ENCODE data around the gene ERGIC2. TPM values are rescaled to one million over a fixed set of nuclear protein-coding genes. Genes with fewer than 3 reads are reported as not detected.
A peak's percentile ranks its signal among the peaks of the same experiment; 100 is the strongest.

Gene ERGIC2
- polyA plus RNA-seq, 3 donors = 5.9 to 59.0 (median 52.7) TPM

DNA sequence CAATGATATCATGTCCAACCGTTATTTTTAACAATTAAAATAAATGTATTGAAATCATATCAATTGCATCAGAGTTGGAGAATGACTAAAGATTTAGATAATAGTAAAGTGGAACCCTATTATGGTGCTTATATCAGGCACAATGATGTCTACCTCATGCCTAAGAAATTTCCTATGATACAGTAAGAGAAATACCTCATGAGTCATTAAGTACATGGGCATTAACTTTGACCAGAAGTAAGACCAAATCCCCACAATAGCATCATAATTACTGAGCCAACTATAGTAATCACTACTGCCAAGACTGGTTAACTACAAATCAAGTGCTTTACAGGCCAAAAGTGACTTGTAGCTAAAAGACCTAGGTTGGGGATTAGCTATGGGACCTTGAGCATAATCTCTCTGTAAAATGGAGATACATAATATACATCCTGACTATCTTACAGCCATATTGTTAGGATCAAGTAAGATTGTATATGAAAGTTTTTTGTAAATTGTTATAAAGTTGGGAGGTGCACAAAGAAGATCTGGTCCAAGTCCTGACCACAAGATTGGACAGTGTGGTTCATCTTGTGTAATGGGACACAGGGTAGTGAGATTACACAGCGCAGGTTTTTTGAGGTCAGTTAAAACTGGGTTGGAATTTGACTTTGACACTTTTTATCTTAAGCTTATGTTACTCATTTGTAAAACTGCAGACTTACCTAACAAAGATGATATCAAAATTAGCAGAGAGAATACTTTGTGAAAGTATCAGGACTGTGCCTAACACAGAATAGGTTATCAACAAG lies 60.5 kb downstream of the ERGIC2 start:
- no peaks in the 10 kb centered on the region for H3K27me3 ChIP-seq (ENCODE audit: control insufficient read depth in 2 of 2, insufficient read depth in 2 of 2, low read length in 2 of 2)
- no peaks in the 10 kb centered on the region for H3K79me2 ChIP-seq (ENCODE audit: insufficient read depth, low read length)
- no peaks in the 10 kb centered on the region for H3K27me3 Mint-ChIP-seq (ENCODE audit: low read depth in 3 of 3)
- no peak overlapping the region for H3K4me3 Mint-ChIP-seq
- WGBS (ENCODE audit: insufficient coverage) = no CpG with 5 or more reads among the region's 2 CpGs
- H4K20me1 ChIP-seq (ENCODE audit: insufficient read depth, low read length) = no peaks in the 10 kb centered on the region
- H3K4me1 ChIP-seq (ENCODE audit: control insufficient read depth in 1 of 2, insufficient read depth in 2 of 2, low read length in 2 of 2) = no peaks in the 10 kb centered on the region
- DNase-seq = no peak
- intact Hi-C loops (cut with micrococcal nuclease) = no loop called here
- peaks cover 55 to 64% of the 10 kb centered on the region in 2 donors for H3K36me3 Mint-ChIP-seq
- H3K36me3 ChIP-seq (replicated peaks in 1 of 2; ENCODE audit: control insufficient read depth in 1 of 2, insufficient read depth in 2 of 2, low read length in 2 of 2) = peaks cover 14 to 57% of the 10 kb centered on the region in 2 donors
- no peak overlapping the region for H3K4me2 ChIP-seq (replicated peaks; ENCODE audit: extremely low read depth, low read length, poor library complexity, severe bottlenecking)
- peaks cover 3 to 23% (median 17%) of the 10 kb centered on the region in 7 donors for H3K9me3 Mint-ChIP-seq
- TF ChIP-seq, protein P1, sequence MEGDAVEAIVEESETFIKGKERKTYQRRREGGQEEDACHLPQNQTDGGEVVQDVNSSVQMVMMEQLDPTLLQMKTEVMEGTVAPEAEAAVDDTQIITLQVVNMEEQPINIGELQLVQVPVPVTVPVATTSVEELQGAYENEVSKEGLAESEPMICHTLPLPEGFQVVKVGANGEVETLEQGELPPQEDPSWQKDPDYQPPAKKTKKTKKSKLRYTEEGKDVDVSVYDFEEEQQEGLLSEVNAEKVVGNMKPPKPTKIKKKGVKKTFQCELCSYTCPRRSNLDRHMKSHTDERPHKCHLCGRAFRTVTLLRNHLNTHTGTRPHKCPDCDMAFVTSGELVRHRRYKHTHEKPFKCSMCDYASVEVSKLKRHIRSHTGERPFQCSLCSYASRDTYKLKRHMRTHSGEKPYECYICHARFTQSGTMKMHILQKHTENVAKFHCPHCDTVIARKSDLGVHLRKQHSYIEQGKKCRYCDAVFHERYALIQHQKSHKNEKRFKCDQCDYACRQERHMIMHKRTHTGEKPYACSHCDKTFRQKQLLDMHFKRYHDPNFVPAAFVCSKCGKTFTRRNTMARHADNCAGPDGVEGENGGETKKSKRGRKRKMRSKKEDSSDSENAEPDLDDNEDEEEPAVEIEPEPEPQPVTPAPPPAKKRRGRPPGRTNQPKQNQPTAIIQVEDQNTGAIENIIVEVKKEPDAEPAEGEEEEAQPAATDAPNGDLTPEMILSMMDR (IDR thresholded peaks at IDR 0.05) = no peak
- peak overlapping the region in 1 of 7 donors; percentile 6 for H3K27ac Mint-ChIP-seq
- H3K4me3 ChIP-seq (replicated peaks in 1 of 3; ENCODE audit: low read depth in 2 of 3, low read length in 3 of 3) = no peak overlapping the region
- no peak overlapping the region for H2AFZ ChIP-seq (ENCODE audit: insufficient read depth, low read depth, low read length, poor library complexity, severe bottlenecking)
- H3K4me1 Mint-ChIP-seq = peaks cover 7% of the 10 kb centered on the region
- H3K9me3 ChIP-seq (replicated peaks in 1 of 2; ENCODE audit: control insufficient read depth in 1 of 2, insufficient read depth in 1 of 2, low read length in 2 of 2) = peaks cover 8 to 11% of the 10 kb centered on the region in 2 donors
- H3K27ac ChIP-seq (ENCODE audit: low read depth in 1 of 2, low read length in 2 of 2) = no peak overlapping the region
- no peak overlapping the region for H3K9ac ChIP-seq (ENCODE audit: insufficient read depth, low read length, poor library complexity, severe bottlenecking)

DNA sequence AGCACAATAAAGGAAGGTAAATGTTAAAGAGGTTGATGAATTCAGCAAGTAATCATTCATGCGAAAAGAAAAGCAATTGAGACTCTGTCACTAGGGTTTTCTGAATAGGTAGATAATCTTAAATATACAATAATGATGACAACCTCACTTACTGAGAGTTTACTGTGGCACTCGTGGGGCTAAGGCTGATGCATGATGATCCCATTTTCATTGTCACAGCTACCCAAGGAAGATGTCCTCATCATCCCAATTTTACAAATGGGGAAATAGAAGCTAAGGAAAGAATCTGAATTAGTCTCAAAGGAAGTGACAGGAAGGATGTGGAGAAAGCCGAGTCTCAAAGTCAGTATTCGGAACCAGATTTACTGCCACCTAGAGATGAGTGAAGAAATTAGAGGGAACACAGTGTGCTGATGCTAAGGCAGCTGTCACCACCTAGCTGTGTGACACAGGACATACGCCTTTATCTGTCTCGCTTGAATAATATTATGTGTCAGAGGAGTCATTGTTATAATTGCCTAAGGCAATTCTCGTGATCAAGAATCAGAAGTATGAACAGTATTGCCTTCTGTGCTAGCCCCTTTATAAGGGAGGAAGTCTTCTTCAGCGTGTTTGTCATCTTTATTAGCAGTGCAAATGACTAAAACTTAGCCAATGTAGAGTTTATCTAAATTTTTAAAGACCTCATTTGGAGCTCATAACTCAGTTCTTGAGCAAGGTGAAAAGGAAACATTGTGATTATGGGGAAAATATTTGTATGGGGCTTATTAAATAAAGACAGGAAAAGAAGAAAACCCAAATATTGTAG lies 63.2 kb downstream of the ERGIC2 start:
- WGBS (ENCODE audit: insufficient coverage) = 10% methylated on average over 5 of the region's 8 CpGs
- H3K79me2 ChIP-seq (ENCODE audit: insufficient read depth, low read length) = no peaks in the 10 kb centered on the region
- H3K4me1 Mint-ChIP-seq = peaks cover 7% of the 10 kb centered on the region
- H3K27me3 ChIP-seq (ENCODE audit: control insufficient read depth in 2 of 2, insufficient read depth in 2 of 2, low read length in 2 of 2) = no peaks in the 10 kb centered on the region
- H3K27ac ChIP-seq (ENCODE audit: low read depth in 1 of 2, low read length in 2 of 2) = no peak overlapping the region
- no peaks in the 10 kb centered on the region for H4K20me1 ChIP-seq (ENCODE audit: insufficient read depth, low read length)
- intact Hi-C loops (cut with micrococcal nuclease) = loop anchor here (10.0 kb wide), 3 partner anchors 113 to 243 kb away; no protein-coding TSS in a partner anchor
- H3K27me3 Mint-ChIP-seq (ENCODE audit: low read depth in 3 of 3) = no peaks in the 10 kb centered on the region
- H3K4me1 ChIP-seq (ENCODE audit: control insufficient read depth in 1 of 2, insufficient read depth in 2 of 2, low read length in 2 of 2) = no peaks in the 10 kb centered on the region
- no peak overlapping the region for H2AFZ ChIP-seq (ENCODE audit: insufficient read depth, low read depth, low read length, poor library complexity, severe bottlenecking)
- H3K36me3 ChIP-seq (replicated peaks in 1 of 2; ENCODE audit: control insufficient read depth in 1 of 2, insufficient read depth in 2 of 2, low read length in 2 of 2) = peaks cover 11 to 57% of the 10 kb centered on the region in 2 donors
- no peak overlapping the region for H3K9ac ChIP-seq (ENCODE audit: insufficient read depth, low read length, poor library complexity, severe bottlenecking)
- H3K4me3 ChIP-seq (replicated peaks in 1 of 3; ENCODE audit: low read depth in 2 of 3, low read length in 3 of 3) = no peak overlapping the region
- H3K9me3 ChIP-seq (replicated peaks in 1 of 2; ENCODE audit: control insufficient read depth in 1 of 2, insufficient read depth in 1 of 2, low read length in 2 of 2) = peaks cover 2% of the 10 kb centered on the region in 2 donors
- peaks cover 48 to 52% of the 10 kb centered on the region in 2 donors for H3K36me3 Mint-ChIP-seq
- DNase-seq = peak; percentile 68 to 87 (median 79)
- peak overlapping the region in 5 of 7 donors; percentile 2 to 87 (median 41) for H3K27ac Mint-ChIP-seq
- TF ChIP-seq, protein P1 (IDR thresholded peaks at IDR 0.05) = peak; percentile 94
- no peak overlapping the region for H3K4me2 ChIP-seq (replicated peaks; ENCODE audit: extremely low read depth, low read length, poor library complexity, severe bottlenecking)
- H3K4me3 Mint-ChIP-seq = no peak overlapping the region
- peaks cover 0 to 5% (median 2%) of the 10 kb centered on the region in 7 donors for H3K9me3 Mint-ChIP-seq

All from CD14-positive monocyte (primary cell).